Measurements from ENCODE around the gene RFX4. TPM values are rescaled to one million over a fixed set of nuclear protein-coding genes. Genes with fewer than 3 reads are reported as not detected.

The RFX4 gene
- total RNA-seq, 1 donor = not detected

GRCh38 chr12:106590601-106591000 is 7.8 kb downstream of the RFX4 start:
- H3K4me3 ChIP-seq (ENCODE audit: low read depth, low read length) = no peak overlapping the region
- TF ChIP-seq CTCF (IDR thresholded peaks at IDR 0.05; ENCODE audit: insufficient read depth, low read length) = no peak
- DNase-seq (ENCODE audit: low read depth) = no peak

GRCh38 chr12:106594447-106594846 is 11.6 kb downstream of the RFX4 start:
- TF ChIP-seq CTCF (IDR thresholded peaks at IDR 0.05; ENCODE audit: insufficient read depth, low read length) = no peak
- no peak for DNase-seq (ENCODE audit: low read depth)
- no peak overlapping the region for H3K4me3 ChIP-seq (ENCODE audit: low read depth, low read length)

- no peak overlapping the region for H3K4me3 ChIP-seq (ENCODE audit: low read depth, low read length)
- DNase-seq (ENCODE audit: low read depth) = no peak
- TF ChIP-seq CTCF (IDR thresholded peaks at IDR 0.05; ENCODE audit: insufficient read depth, low read length) = no peak
Measured at GRCh38 chr12:106595268-106595667, 12.5 kb downstream of the RFX4 start.

- DNase-seq (ENCODE audit: low read depth) = no peak
- H3K4me3 ChIP-seq (ENCODE audit: low read depth, low read length) = no peak overlapping the region
- no peak for TF ChIP-seq CTCF (IDR thresholded peaks at IDR 0.05; ENCODE audit: insufficient read depth, low read length)
Measured at GRCh38 chr12:106598003-106598402, 15.2 kb downstream of the RFX4 start.

GRCh38 chr12:106599302-106599701 is 16.5 kb downstream of the RFX4 start:
- DNase-seq (ENCODE audit: low read depth) = no peak
- no peak for TF ChIP-seq CTCF (IDR thresholded peaks at IDR 0.05; ENCODE audit: insufficient read depth, low read length)
- no peak overlapping the region for H3K4me3 ChIP-seq (ENCODE audit: low read depth, low read length)

- DNase-seq (ENCODE audit: low read depth) = no peak
- no peak overlapping the region for H3K4me3 ChIP-seq (ENCODE audit: low read depth, low read length)
- TF ChIP-seq CTCF (IDR thresholded peaks at IDR 0.05; ENCODE audit: insufficient read depth, low read length) = no peak
Measured at GRCh38 chr12:106600503-106600902, 17.7 kb downstream of the RFX4 start.

- no peak overlapping the region for H3K4me3 ChIP-seq (ENCODE audit: low read depth, low read length)
- DNase-seq (ENCODE audit: low read depth) = no peak
- TF ChIP-seq CTCF (IDR thresholded peaks at IDR 0.05; ENCODE audit: insufficient read depth, low read length) = no peak
Measured at GRCh38 chr12:106601031-106601430, 18.2 kb downstream of the RFX4 start.

Data from fibroblast of the aortic adventitia (primary cell).